NT2/D1 (cell line): Measurements from ENCODE around the gene SLC6A7.

Experiments used
- SUZ12 ChIP-seq: IDR thresholded peaks from 2 replicates; pipeline ENCODE4 v1.6.1; 2011; ENCODE audit not compliant: insufficient read length, insufficient read depth; ENCODE audit errors: extremely low read depth
- YY1 ChIP-seq: IDR thresholded peaks from 2 replicates; pipeline ENCODE4 v1.6.1; 2011; ENCODE audit not compliant: insufficient read length, insufficient read depth
- ZNF274 ChIP-seq: IDR thresholded peaks from 2 replicates; pipeline ENCODE4 v1.6.1; 2011; ENCODE audit warnings: mild to moderate bottlenecking, low read depth, low read length

DNA sequence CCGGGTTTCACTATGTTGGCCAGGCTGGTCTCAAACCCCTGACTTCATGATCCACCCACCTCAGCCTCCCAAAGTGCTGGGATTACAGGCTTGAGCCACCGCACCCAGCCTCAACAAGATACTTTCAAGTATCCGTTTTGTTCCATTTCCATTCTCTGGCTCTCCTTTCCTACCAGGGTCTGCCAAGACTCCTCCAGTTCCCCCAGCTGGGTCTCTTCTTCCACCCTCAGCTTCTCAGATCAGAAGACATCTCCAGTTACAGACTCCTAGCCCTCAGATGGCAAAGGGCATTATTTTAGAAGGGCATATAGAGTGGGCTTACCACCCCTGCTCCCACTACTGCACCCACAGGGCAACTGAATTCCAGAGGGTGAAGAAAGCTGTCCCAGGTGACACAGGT lies 32.7 kb upstream of the SLC6A7 start:
- TF ChIP-seq SUZ12 (no peak), ZNF274 (no peak), YY1 (no peak)
